ENCODE measurements around the gene RPP25L.

DNA sequence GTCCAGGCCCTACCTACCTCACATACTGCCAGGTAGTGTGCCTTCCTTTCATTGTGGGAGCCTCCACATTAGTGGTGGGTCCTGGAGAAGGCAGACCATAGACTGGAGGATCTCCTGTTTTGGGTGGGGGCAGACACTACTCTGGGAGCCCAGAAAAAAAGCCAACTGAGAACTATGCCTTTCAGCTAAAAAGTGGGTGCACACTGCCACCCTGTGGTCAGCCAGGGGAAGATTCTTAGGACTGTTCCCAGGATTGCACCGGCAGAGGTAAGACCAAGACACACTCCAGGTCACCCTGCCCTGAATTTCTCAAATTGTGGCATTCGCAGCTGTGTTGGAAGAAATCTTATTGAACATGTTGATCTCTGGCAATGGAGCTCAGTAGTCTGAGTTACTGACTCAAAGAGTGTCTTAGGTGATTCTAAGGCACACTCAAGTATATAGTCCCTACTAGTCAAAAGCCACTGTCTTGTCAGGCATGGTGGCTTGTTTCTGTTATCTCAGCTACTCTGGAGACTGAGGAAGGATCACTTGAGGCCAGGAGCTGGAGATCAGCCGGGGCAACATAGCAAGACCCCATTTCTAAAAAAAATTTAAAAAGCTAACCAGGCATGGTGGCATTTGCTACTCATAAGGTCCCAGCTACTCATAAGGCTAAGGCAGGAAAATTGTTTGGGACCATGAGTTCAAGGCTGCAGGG is 22.1 kb upstream of the RPP25L start:
- TF ChIP-seq, protein P1, sequence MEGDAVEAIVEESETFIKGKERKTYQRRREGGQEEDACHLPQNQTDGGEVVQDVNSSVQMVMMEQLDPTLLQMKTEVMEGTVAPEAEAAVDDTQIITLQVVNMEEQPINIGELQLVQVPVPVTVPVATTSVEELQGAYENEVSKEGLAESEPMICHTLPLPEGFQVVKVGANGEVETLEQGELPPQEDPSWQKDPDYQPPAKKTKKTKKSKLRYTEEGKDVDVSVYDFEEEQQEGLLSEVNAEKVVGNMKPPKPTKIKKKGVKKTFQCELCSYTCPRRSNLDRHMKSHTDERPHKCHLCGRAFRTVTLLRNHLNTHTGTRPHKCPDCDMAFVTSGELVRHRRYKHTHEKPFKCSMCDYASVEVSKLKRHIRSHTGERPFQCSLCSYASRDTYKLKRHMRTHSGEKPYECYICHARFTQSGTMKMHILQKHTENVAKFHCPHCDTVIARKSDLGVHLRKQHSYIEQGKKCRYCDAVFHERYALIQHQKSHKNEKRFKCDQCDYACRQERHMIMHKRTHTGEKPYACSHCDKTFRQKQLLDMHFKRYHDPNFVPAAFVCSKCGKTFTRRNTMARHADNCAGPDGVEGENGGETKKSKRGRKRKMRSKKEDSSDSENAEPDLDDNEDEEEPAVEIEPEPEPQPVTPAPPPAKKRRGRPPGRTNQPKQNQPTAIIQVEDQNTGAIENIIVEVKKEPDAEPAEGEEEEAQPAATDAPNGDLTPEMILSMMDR (conservative IDR thresholded peaks at IDR 0.05; ENCODE audit: low read depth, low read length) = peak; percentile 82
- TF ChIP-seq EZH2phosphoT487 (IDR thresholded peaks at IDR 0.05; ENCODE audit: borderline replicate concordance, low read length) (no peak), EZH2 (IDR thresholded peaks at IDR 0.05; ENCODE audit: low read length, unreplicated experiment) (no peak)
